TTC549 (cell line): Measurements from ENCODE around the gene GOLGA5.

Source experiments
- FAIRE-seq: peaks from 2 replicates; lab custom pipeline; 2012; peaks lifted over from hg19 to GRCh38; lab: Jason Lieb, UNC

The GOLGA5 gene

GRCh38 chr14:92880351-92880750 lies 86.2 kb downstream of the GOLGA5 start:
- FAIRE-seq: no peak

GRCh38 chr14:92880851-92881250 lies 86.7 kb downstream of the GOLGA5 start:
- FAIRE-seq: no peak

GRCh38 chr14:92883066-92883465 lies 89.0 kb downstream of the GOLGA5 start:
- FAIRE-seq: no peak

- FAIRE-seq: no peak
Measured at GRCh38 chr14:92884410-92884809, 90.3 kb downstream of the GOLGA5 start.

- no peak for FAIRE-seq
Measured at GRCh38 chr14:92885279-92886061, 91.4 kb downstream of the GOLGA5 start.

GRCh38 chr14:92886337-92886736 lies 92.2 kb downstream of the GOLGA5 start:
- FAIRE-seq: no peak

- FAIRE-seq: no peak
Measured at GRCh38 chr14:92887157-92887556, 93.1 kb downstream of the GOLGA5 start.

- FAIRE-seq: no peak
Measured at GRCh38 chr14:92888896-92889295, 94.8 kb downstream of the GOLGA5 start.
